Endometrial microvascular endothelial cells (primary cell): ENCODE measurements around the gene SMIM43. TPM values are rescaled to one million over a fixed set of nuclear protein-coding genes. Genes with fewer than 3 reads are reported as not detected.

Experiments
- in situ Hi-C: cut with HindIII; loops from 2 replicates; pipeline ENCODE4 v1.10.0; 2017; ENCODE audit warnings: low sequenced_read_pairs, low pct_unique_long_range_greater_than_20kb; ENCODE audit errors: inconsistent ontology term
- total RNA-seq: library from RNA; depleted of rRNA; stranded (reverse); fragments of >200 nt; gene quantifications from one replicate; pipeline ENCODE4 v1.2.3, GENCODE V29; 2015; ENCODE audit errors: inconsistent ontology term

The SMIM43 gene
- total RNA-seq, 1 donor from 2014 or later: 2.6 TPM

GRCh38 chr4:121711263-121712000, 53.5 kb downstream of the SMIM43 start:
- in situ Hi-C loops: loop anchor here (10.0 kb wide), 1 partner anchor 73 kb away; no protein-coding TSS in a partner anchor

GRCh38 chr4:121709766-121710405, 55.1 kb downstream of the SMIM43 start:
- in situ Hi-C loops: loop anchor here (10.0 kb wide), 1 partner anchor 75 kb away; no protein-coding TSS in a partner anchor

Other genes starting within 250 kb of the SMIM43 start
- 636 TPM for gene ANXA5, start 68.2 kb downstream of the SMIM43 start, total RNA-seq
- 76.7 TPM for gene EXOSC9, start 36.2 kb upstream of the SMIM43 start, total RNA-seq
- 143 TPM for gene CCNA2, start 58.7 kb upstream of the SMIM43 start, total RNA-seq
- gene BBS7, start 105.3 kb upstream of the SMIM43 start, total RNA-seq: 17.2 TPM
- not detected for gene TRPC3, start 186.9 kb upstream of the SMIM43 start, total RNA-seq